NCI-H82 (cell line): ENCODE measurements around the gene EPB41L1.

ENCODE experiments used
- DNase-seq: peaks from one replicate; lab custom pipeline; 2025; lab: John Stamatoyannopoulos, UW

EPB41L1 gene

GRCh38 chr20:36155629-36155971, 1.1 kb downstream of the EPB41L1 start:
- no peak for DNase-seq

GRCh38 chr20:36155991-36156390, 1.5 kb downstream of the EPB41L1 start:
- DNase-seq: no peak

- DNase-seq: no peak
Observed at GRCh38 chr20:36157610-36158009, 3.1 kb downstream of the EPB41L1 start.

- no peak for DNase-seq
Observed at GRCh38 chr20:36158160-36158741, 3.7 kb downstream of the EPB41L1 start.

GRCh38 chr20:36159833-36160232, 5.3 kb downstream of the EPB41L1 start:
- DNase-seq: no peak

GRCh38 chr20:36162272-36162966, 7.9 kb downstream of the EPB41L1 start:
- DNase-seq: peak; percentile 77

- no peak for DNase-seq
Observed at GRCh38 chr20:36167902-36168503, 13.5 kb downstream of the EPB41L1 start.

- DNase-seq: no peak
Observed at GRCh38 chr20:36170542-36171215, 16.1 kb downstream of the EPB41L1 start.

- DNase-seq: peak; percentile 79
Observed at GRCh38 chr20:36173451-36173933, 19.0 kb downstream of the EPB41L1 start.

- peak; percentile 21 for DNase-seq
Observed at GRCh38 chr20:36175016-36175415, 20.5 kb downstream of the EPB41L1 start.

GRCh38 chr20:36175475-36175995, 21.0 kb downstream of the EPB41L1 start:
- no peak for DNase-seq

GRCh38 chr20:36177716-36178115, 23.2 kb downstream of the EPB41L1 start:
- no peak for DNase-seq

- DNase-seq: no peak
Observed at GRCh38 chr20:36179170-36179945, 24.8 kb downstream of the EPB41L1 start.

GRCh38 chr20:36180323-36180722, 25.8 kb downstream of the EPB41L1 start:
- DNase-seq: no peak

- no peak for DNase-seq
Observed at GRCh38 chr20:36181934-36182603, 27.5 kb downstream of the EPB41L1 start.

GRCh38 chr20:36182604-36183154, 28.1 kb downstream of the EPB41L1 start:
- no peak for DNase-seq

- no peak for DNase-seq
Observed at GRCh38 chr20:36183155-36183944, 28.8 kb downstream of the EPB41L1 start.

- no peak for DNase-seq
Observed at GRCh38 chr20:36184816-36185776, 30.6 kb downstream of the EPB41L1 start.
